Aorta (tissue), 5 donors: Measurements from ENCODE around the gene CRYBB3. TPM values are rescaled to one million over a fixed set of nuclear protein-coding genes. Genes with fewer than 3 reads are reported as not detected.
A peak's percentile ranks its signal among the peaks of the same experiment; 100 is the strongest.
"Not testable (repeated sequence)": the region's sequence is repeated elsewhere in the genome, so short reads cannot be mapped to it uniquely, and the experiment has no call there.

Experiments used
- ATAC-seq: fragments of 200-7000 bp; cut with Tn5 transposase; one replicate; pipeline ENCODE4 v1.9.1; 2022; ENCODE audit warnings: moderate library complexity; ENCODE audit not compliant: low FRiP score
- DNase-seq, 2 donors: peaks; one replicate each; pipeline ENCODE4 v3.0.0-alpha.2; 2020
- H3K27ac ChIP-seq, 2 donors: one replicate each; pipeline ENCODE4 v1.5.1; 2013; ENCODE audit warnings: low read length in 2 of 2, mild to moderate bottlenecking in 2 of 2, moderate library complexity in 2 of 2, control low read depth in 1 of 2, inconsistent platforms in 1 of 2, low read depth in 1 of 2
- H3K27me3 ChIP-seq, 2 donors: one replicate each; pipeline ENCODE4 v1.6.1; 2013; ENCODE audit warnings: control low read depth in 1 of 2, low read length in 1 of 2, mild to moderate bottlenecking in 1 of 2, moderate library complexity in 1 of 2; ENCODE audit not compliant: insufficient read depth in 2 of 2, control insufficient read depth in 1 of 2
- H3K36me3 ChIP-seq, 2 donors: one replicate each; pipeline ENCODE4 v1.6.1; 2013; ENCODE audit warnings: control low read depth in 1 of 2, low read length in 1 of 2, mild to moderate bottlenecking in 1 of 2; ENCODE audit not compliant: insufficient read depth in 2 of 2, control insufficient read depth in 1 of 2
- H3K4me1 ChIP-seq, 2 donors: one replicate each; pipeline ENCODE4 v1.6.1; 2013; ENCODE audit warnings: low read length in 2 of 2, control low read depth in 1 of 2, mild to moderate bottlenecking in 1 of 2, moderate library complexity in 1 of 2; ENCODE audit not compliant: insufficient read depth in 2 of 2, control insufficient read depth in 1 of 2
- H3K4me3 ChIP-seq, 2 donors: one replicate each; pipeline ENCODE4 v1.5.1; 2013; ENCODE audit warnings: low read length in 2 of 2, control low read depth in 1 of 2, mild to moderate bottlenecking in 1 of 2
- H3K9me3 ChIP-seq: one replicate; pipeline ENCODE4 v1.6.1; 2013; ENCODE audit warnings: mild to moderate bottlenecking, low read length; ENCODE audit not compliant: control insufficient read depth
- WGBS, 2 donors: extraction: QIAGEN DNeasy Blood & Tissue Kit; methylation state at CpG; one replicate each; pipeline ENCODE4 v1.1.7; 2013; 5-methylcytosine and 5-hydroxymethylcytosine counted together
- intact Hi-C, 2 donors: fragments of 100-400 bp; cut with DNase I; formaldehyde crosslinking; loops; one replicate each; pipeline versions ENCODE4 v1.14.2 to v1.15.0; 2022
- polyA plus RNA-seq, 2 donors: library from polyadenylated mRNA; stranded (reverse); fragments of 200-250 nt; gene quantifications; one replicate each; pipeline ENCODE4 v1.2.3, GENCODE V29; 2013
- total RNA-seq, 2 donors: library from RNA; stranded (reverse); fragmentation: NEBNext Ultra II Directional; extraction: Animal tissue kit (Norgen Biotek cat#: 25700); gene quantifications; one replicate each; pipeline ENCODE4 v1.2.1, GENCODE V29; 2021
- donor health status: healthy with polysubstance abuse.
- donor health status: Bipolar disorder and iron deficiency.
- donor health status: DM: no; HTN: no; CAD: no.
- donor health status: DM: no; HTN: no; CAD: no.
- donor health status: DM: yes; HTN: yes; CAD: no.

The CRYBB3 gene
- total and polyA plus RNA-seq, 4 donors = 0.84 to 3.2 (median 0.97) TPM; not detected in 1

DNA sequence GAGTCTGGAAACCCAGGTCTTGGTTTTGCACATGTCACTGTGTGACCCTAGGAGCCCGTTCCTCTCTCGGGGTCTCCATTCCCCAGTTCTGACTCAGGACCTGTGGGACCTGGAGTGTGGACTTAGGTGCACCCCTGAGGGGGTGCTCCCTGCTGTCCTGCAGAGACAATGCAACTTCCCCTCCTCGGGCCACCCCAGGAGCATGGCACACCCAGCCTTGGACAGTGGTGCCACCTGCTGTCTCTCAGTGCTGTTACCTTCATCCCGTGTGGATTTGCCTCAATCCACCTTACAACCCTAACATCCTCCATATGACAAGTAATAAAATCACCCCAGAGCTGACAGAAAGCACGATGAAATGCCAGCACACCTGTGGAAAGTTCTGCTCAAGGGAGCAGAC, 27.5 kb upstream of the CRYBB3 start:
- intact Hi-C loops = loop anchor here in 1 of 2 donors (5.0 kb wide), 1 partner anchor 110 kb away; no protein-coding TSS in a partner anchor
- ATAC-seq (no peak), DNase-seq (no peak)
- Histone ChIP-seq H3K36me3 (peaks cover 0 to 13% of the 10 kb centered on the region in 2 donors), H3K4me3 (no peak overlapping the region), H3K27ac (no peak overlapping the region), H3K9me3 (no peaks in the 10 kb centered on the region), H3K27me3 (no peaks in the 10 kb centered on the region), H3K4me1 (no peaks in the 10 kb centered on the region)
- 49 to 52% methylated on average over 5 of the region's 5 CpGs for WGBS, 2 donors

DNA sequence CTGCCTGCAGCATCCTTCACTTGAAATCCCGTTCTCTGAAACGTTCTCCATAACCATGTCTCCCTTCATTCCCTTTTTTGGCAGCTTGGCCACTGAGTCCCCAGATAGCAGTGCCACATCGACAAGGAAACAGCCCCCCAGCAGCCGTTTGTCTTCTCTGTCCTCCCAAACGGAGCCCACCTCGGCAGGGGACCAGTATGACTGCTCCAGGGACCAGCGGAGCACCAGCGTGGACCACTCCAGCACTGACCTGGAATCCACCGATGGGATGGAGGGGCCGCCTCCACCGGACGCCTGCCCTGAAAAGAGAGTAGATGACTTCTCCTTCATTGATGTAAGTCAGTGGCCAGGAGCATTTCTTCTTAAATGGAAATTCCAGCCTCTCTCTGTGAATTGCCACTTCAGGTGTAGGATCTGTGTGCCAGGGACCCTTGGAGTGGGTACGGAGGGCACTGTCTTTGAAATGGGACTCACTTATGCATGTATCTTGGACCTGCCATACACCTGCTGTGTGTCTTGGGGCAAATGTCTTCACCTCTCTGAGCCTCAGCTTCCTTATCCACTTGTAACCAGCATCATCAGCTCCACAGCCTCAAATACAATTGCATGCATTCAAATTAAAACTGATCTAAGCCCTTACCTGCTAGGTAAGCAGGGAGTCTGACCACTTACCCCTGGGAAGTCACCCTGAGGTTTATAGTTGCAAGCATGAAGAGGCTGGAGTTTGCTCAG, 25.3 kb upstream of the CRYBB3 start:
- Histone ChIP-seq H3K36me3 (peaks cover 0 to 16% of the 10 kb centered on the region in 2 donors), H3K27ac (no peak overlapping the region), H3K27me3 (no peaks in the 10 kb centered on the region), H3K9me3 (no peaks in the 10 kb centered on the region), H3K4me1 (no peaks in the 10 kb centered on the region), H3K4me3 (no peak overlapping the region)
- DNase-seq (no peak), ATAC-seq (no peak)
- 86 to 90% methylated on average over 13 of the region's 13 CpGs for WGBS, 2 donors
- intact Hi-C loops = loop anchor here in 1 of 2 donors (5.0 kb wide), 1 partner anchor 112 kb away; no protein-coding TSS in a partner anchor

DNA sequence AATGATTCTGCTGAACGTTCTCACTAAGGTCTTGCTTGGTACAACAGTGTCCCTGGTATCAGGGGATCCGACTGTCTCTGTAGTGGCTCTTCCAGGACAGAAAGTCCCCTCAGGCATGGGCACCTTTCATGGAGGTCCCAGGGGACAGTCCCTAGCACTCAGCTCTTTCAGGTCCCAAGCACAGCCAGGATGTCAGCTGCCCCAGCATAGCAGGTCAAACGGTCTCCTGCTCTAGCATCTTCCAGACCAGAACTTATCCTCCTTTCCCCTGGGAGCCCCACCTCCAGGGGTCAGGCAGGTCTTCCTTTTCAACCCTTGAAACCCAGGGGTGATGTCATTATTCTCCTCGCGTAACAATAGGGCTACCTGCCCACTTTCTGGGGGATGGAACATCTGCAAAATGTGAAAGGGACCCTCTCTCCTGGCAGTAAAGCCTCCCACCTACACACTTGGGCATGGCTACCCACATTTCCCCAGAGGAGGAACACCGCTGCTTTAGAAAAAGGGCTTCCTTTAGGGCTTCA, 24.7 kb upstream of the CRYBB3 start:
- Histone ChIP-seq H3K36me3 (peaks cover 0 to 17% of the 10 kb centered on the region in 2 donors), H3K27ac (no peak overlapping the region), H3K4me3 (no peak overlapping the region), H3K4me1 (no peaks in the 10 kb centered on the region), H3K9me3 (no peaks in the 10 kb centered on the region), H3K27me3 (no peaks in the 10 kb centered on the region)
- intact Hi-C loops = loop anchor here in 1 of 2 donors (5.0 kb wide), 1 partner anchor 113 kb away; no protein-coding TSS in a partner anchor
- WGBS, 2 donors = 76 to 78% methylated on average over 6 of the region's 6 CpGs
- DNase-seq (no peak), ATAC-seq (no peak)

GRCh38 chr22:25176175-25176574, 23.5 kb upstream of the CRYBB3 start:
- intact Hi-C loops = no loop called here
- H3K4me3 ChIP-seq = no peak overlapping the region
- no peak overlapping the region for H3K27ac ChIP-seq
- H3K27me3 ChIP-seq = no peaks in the 10 kb centered on the region
- H3K36me3 ChIP-seq = peaks cover 0 to 17% of the 10 kb centered on the region in 2 donors
- no peaks in the 10 kb centered on the region for H3K9me3 ChIP-seq
- DNase-seq (no peak), ATAC-seq (no peak)
- H3K4me1 ChIP-seq = no peaks in the 10 kb centered on the region
- 64 to 65% methylated on average over 6 of the region's 6 CpGs for WGBS, 2 donors

DNA sequence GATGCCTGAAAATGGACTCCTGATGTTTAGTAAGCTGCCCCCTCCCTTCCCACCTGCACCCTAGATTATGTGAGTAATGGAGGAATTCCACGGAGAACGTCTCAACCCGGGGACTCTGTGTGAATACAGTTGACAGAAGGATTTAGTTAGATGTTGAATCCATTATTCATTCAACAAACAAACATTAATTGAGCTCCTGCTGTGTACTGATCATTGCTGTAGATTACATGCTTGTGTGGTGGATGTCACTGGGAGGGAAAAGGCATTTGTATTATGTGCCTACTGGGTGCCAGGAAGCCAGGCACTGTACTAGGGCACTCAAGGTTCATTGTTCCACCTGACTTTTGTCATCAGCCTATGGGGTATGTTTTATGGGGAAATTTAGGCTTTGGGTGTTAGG, 22.9 kb upstream of the CRYBB3 start:
- intact Hi-C loops = no loop called here
- WGBS, 2 donors = 81 to 87% methylated on average over 3 of the region's 3 CpGs
- H3K9me3 ChIP-seq = no peaks in the 10 kb centered on the region
- no peaks in the 10 kb centered on the region for H3K4me1 ChIP-seq
- DNase-seq = no peak
- H3K4me3 ChIP-seq = no peak overlapping the region
- H3K27ac ChIP-seq = no peak overlapping the region
- H3K27me3 ChIP-seq = no peaks in the 10 kb centered on the region
- ATAC-seq = no peak
- peaks cover 0 to 17% of the 10 kb centered on the region in 2 donors for H3K36me3 ChIP-seq

DNA sequence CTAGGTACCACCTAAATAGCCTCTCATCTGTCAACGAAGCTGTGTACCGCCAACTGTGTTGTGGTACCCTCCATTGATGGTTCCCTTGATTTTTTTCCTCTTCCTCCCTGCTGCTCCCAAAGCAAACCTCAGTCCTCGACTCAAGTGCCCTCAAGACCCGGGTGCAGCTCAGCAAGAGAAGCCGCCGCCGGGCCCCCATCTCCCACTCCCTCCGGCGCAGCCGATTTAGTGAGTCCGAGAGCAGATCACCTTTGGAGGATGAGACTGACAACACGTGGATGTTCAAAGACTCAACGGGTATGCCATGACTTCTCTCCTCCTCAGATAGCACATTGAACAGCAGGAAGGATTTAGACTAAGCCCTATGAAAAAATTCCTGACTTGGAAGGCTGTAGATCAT, 22.4 kb upstream of the CRYBB3 start:
- Histone ChIP-seq H3K4me1 (no peaks in the 10 kb centered on the region), H3K36me3 (peaks cover 0 to 17% of the 10 kb centered on the region in 2 donors), H3K27me3 (no peaks in the 10 kb centered on the region), H3K4me3 (no peak overlapping the region), H3K27ac (no peak overlapping the region), H3K9me3 (no peaks in the 10 kb centered on the region)
- WGBS, 2 donors = 89 to 91% methylated on average over 13 of the region's 13 CpGs
- intact Hi-C loops = no loop called here
- ATAC-seq (no peak), DNase-seq (no peak)

- H3K36me3 ChIP-seq = peaks cover 0 to 17% of the 10 kb centered on the region in 2 donors
- no peak overlapping the region for H3K27ac ChIP-seq
- 81 to 85% methylated on average over 9 of the region's 9 CpGs for WGBS, 2 donors
- H3K4me3 ChIP-seq = no peak overlapping the region
- intact Hi-C loops = no loop called here
- no peaks in the 10 kb centered on the region for H3K27me3 ChIP-seq
- no peak for ATAC-seq
- no peak for DNase-seq
- no peaks in the 10 kb centered on the region for H3K4me1 ChIP-seq
- no peaks in the 10 kb centered on the region for H3K9me3 ChIP-seq
Measured at GRCh38 chr22:25177895-25178294, 21.8 kb upstream of the CRYBB3 start.

GRCh38 chr22:25178348-25178747, 21.3 kb upstream of the CRYBB3 start:
- H3K27me3 ChIP-seq, H3K9me3 ChIP-seq, H3K4me1 ChIP-seq, intact Hi-C loops, DNase-seq, H3K4me3 ChIP-seq, H3K27ac ChIP-seq: not testable (repeated sequence)
- 89 to 93% methylated on average over 6 of the region's 6 CpGs for WGBS, 2 donors
- H3K36me3 ChIP-seq = peaks cover 0 to 17% of the 10 kb centered on the region in 2 donors
- ATAC-seq = peak; percentile 49
